H1 (cell line): ENCODE measurements around the gene TNFRSF18. TPM values are rescaled to one million over a fixed set of nuclear protein-coding genes. Genes with fewer than 3 reads are reported as not detected.

Experiments
- CTCF ChIA-PET: fragments of 300-600 bp; sonication (Branson Sonifier 250); formaldehyde crosslinking; loops from one replicate; lab custom pipeline; 2021; ENCODE audit not compliant: partially characterized antibody; lab: Charles Lee
- POLR2A ChIA-PET: fragments of 300-600 bp; sonication (Branson Sonifier 250); formaldehyde crosslinking; loops from one replicate; lab custom pipeline; 2021; ENCODE audit warnings: inconsistent platforms; ENCODE audit not compliant: partially characterized antibody; lab: Charles Lee
- DNase-seq, 2 experiments: peaks; one replicate each; pipeline versions ENCODE4 v3.0.0 to v3.0.0-alpha.2; 2010 to 2022; ENCODE audit warnings: low spot score in 2 of 2, low read depth in 1 of 2, mixed read lengths in 1 of 2
- FAIRE-seq: peaks from 2 replicates; lab custom pipeline; 2011; peaks lifted over from hg19 to GRCh38; lab: Jason Lieb, UNC
- H2AFZ ChIP-seq: 2 replicates; pipeline ENCODE4 v1.8.1; 2012; ENCODE audit warnings: low read length, inconsistent platforms
- H2AK5ac ChIP-seq: 2 replicates; pipeline ENCODE4 v1.6.1; 2013; ENCODE audit warnings: low read depth, low read length
- H2BK120ac ChIP-seq: replicated peaks from 2 replicates; pipeline ENCODE3; 2013; ENCODE audit warnings: low read depth, low read length, inconsistent platforms
- H2BK12ac ChIP-seq: 2 replicates; pipeline ENCODE4 v1.6.1; 2013; ENCODE audit warnings: low read depth, low read length
- H2BK15ac ChIP-seq: 2 replicates; pipeline ENCODE4 v1.6.1; 2013; ENCODE audit warnings: low read length
- H2BK20ac ChIP-seq: 2 replicates; pipeline ENCODE4 v1.6.1; 2013; ENCODE audit warnings: low read length
- H2BK5ac ChIP-seq: 2 replicates; pipeline ENCODE4 v1.6.1; 2013; ENCODE audit warnings: low read depth, low read length
- H3K14ac ChIP-seq: 2 replicates; pipeline ENCODE4 v1.6.1; 2013; ENCODE audit warnings: inconsistent platforms; ENCODE audit not compliant: insufficient read length
- H3K18ac ChIP-seq: 2 replicates; pipeline ENCODE4 v1.6.1; 2013; ENCODE audit warnings: low read length; ENCODE audit errors: extremely low read depth
- H3K23ac ChIP-seq: 2 replicates; pipeline ENCODE4 v1.6.1; 2013; ENCODE audit warnings: inconsistent platforms; ENCODE audit not compliant: insufficient read length
- H3K23me2 ChIP-seq: 2 replicates; pipeline ENCODE4 v1.6.1; 2013; ENCODE audit warnings: low read depth, low read length
- H3K27ac ChIP-seq: 2 replicates; pipeline ENCODE4 v1.6.1; 2011; ENCODE audit warnings: low read depth, low read length, inconsistent platforms
- H3K27me3 ChIP-seq, 4 experiments: replicated peaks in 1 of 4; 1 replicate in 1 of 4; 2 replicates in 3 of 4; pipeline versions ENCODE4 v1.6.1 to v1.8.1; 2011 to 2013; ENCODE audit warnings: low read length in 3 of 4, mild to moderate bottlenecking in 3 of 4, inconsistent platforms in 2 of 4, mixed read lengths in 2 of 4, moderate library complexity in 1 of 4; ENCODE audit not compliant: control insufficient read depth in 3 of 4, insufficient read depth in 3 of 4; ENCODE audit errors: extremely low read depth in 1 of 4
- H3K36me3 ChIP-seq, 4 experiments: 2 replicates each; pipeline versions ENCODE4 v1.6.1 to v1.8.1; 2011 to 2013; ENCODE audit warnings: mild to moderate bottlenecking in 4 of 4, low read length in 3 of 4, moderate library complexity in 2 of 4, control low read depth in 1 of 4, inconsistent platforms in 1 of 4; ENCODE audit not compliant: insufficient read depth in 4 of 4, control insufficient read depth in 2 of 4
- H3K4ac ChIP-seq: replicated peaks from 2 replicates; pipeline ENCODE3; 2013; ENCODE audit warnings: low read length, low read depth, mixed read lengths, inconsistent platforms; ENCODE audit not compliant: insufficient read length
- H3K4me1 ChIP-seq, 4 experiments: replicated peaks in 1 of 4; 1 replicate in 1 of 4; 2 replicates in 3 of 4; pipeline versions ENCODE4 v1.6.1 to v1.8.1; 2011 to 2013; ENCODE audit warnings: low read length in 3 of 4, inconsistent platforms in 2 of 4, mixed read lengths in 1 of 4; ENCODE audit not compliant: insufficient read depth in 4 of 4, control insufficient read depth in 3 of 4
- H3K4me2 ChIP-seq, 2 experiments: 2 replicates each; pipeline versions ENCODE4 v1.6.1 to v1.8.1; 2011 to 2013; ENCODE audit warnings: low read depth in 2 of 2, low read length in 2 of 2, control low read depth in 1 of 2, inconsistent platforms in 1 of 2, mild to moderate bottlenecking in 1 of 2; ENCODE audit not compliant: insufficient read depth in 1 of 2
- H3K4me3 ChIP-seq, 4 experiments: fragments of 200-600, 300-600 bp in 1 of 4; sonication (generic), shearing (Covaris generic), sonication (Bioruptor Twin) in 1 of 4; 2 replicates each; pipeline versions ENCODE4 v1.5.1 to v1.8.1; 2011 to 2016; ENCODE audit warnings: low read length in 4 of 4, low read depth in 3 of 4, control low read depth in 2 of 4, inconsistent platforms in 2 of 4, mild to moderate bottlenecking in 2 of 4, mixed read lengths in 1 of 4, moderate library complexity in 1 of 4; ENCODE audit not compliant: insufficient read depth in 2 of 4; ENCODE audit errors: extremely low read depth in 1 of 4
- H3K56ac ChIP-seq: replicated peaks from 2 replicates; pipeline ENCODE3; 2013; ENCODE audit warnings: low read depth, mild to moderate bottlenecking, mixed read lengths, low read length, inconsistent platforms; ENCODE audit not compliant: insufficient read length
- H3K79me1 ChIP-seq: 2 replicates; pipeline ENCODE4 v1.6.1; 2013; ENCODE audit warnings: low read depth, low read length, control low read depth
- H3K79me2 ChIP-seq, 2 experiments: 2 replicates each; pipeline versions ENCODE4 v1.6.1 to v1.8.1; 2012 to 2013; ENCODE audit warnings: low read length in 2 of 2, mild to moderate bottlenecking in 2 of 2, inconsistent platforms in 1 of 2; ENCODE audit not compliant: insufficient read depth in 2 of 2, control insufficient read depth in 1 of 2
- H3K9ac ChIP-seq, 4 experiments: replicated peaks in 1 of 4; 1 replicate in 1 of 4; 2 replicates in 3 of 4; pipeline versions ENCODE4 v1.6.1 to v1.8.1; 2011 to 2013; ENCODE audit warnings: low read depth in 3 of 4, low read length in 3 of 4, control low read depth in 2 of 4, mild to moderate bottlenecking in 2 of 4, moderate library complexity in 2 of 4, inconsistent platforms in 1 of 4; ENCODE audit errors: extremely low read depth in 1 of 4
- H3K9me3 ChIP-seq, 2 experiments: 2 replicates each; pipeline versions ENCODE4 v1.6.1 to v1.8.1; 2012 to 2013; ENCODE audit warnings: mild to moderate bottlenecking in 2 of 2, moderate library complexity in 2 of 2, control low read depth in 1 of 2, inconsistent platforms in 1 of 2, low read depth in 1 of 2, low read length in 1 of 2, mixed read lengths in 1 of 2; ENCODE audit not compliant: insufficient read depth in 2 of 2
- H4K20me1 ChIP-seq, 2 experiments: replicated peaks in 1 of 2; 2 replicates each; pipeline versions ENCODE3 to v1.8.1; 2011 to 2013; ENCODE audit warnings: inconsistent platforms in 2 of 2, low read length in 2 of 2, mild to moderate bottlenecking in 1 of 2; ENCODE audit not compliant: insufficient read depth in 2 of 2, control insufficient read depth in 1 of 2
- H4K5ac ChIP-seq: 2 replicates; pipeline ENCODE4 v1.6.1; 2013; ENCODE audit warnings: low read length, low read depth, mixed read lengths, inconsistent platforms; ENCODE audit not compliant: insufficient read length
- H4K8ac ChIP-seq: 2 replicates; pipeline ENCODE4 v1.8.0; 2013; ENCODE audit warnings: mild to moderate bottlenecking, moderate library complexity, low read length, inconsistent platforms; ENCODE audit not compliant: insufficient read depth; ENCODE audit errors: extremely low read depth
- H4K91ac ChIP-seq: replicated peaks from 2 replicates; pipeline ENCODE3; 2013; ENCODE audit warnings: low read length, mixed read lengths, inconsistent platforms; ENCODE audit not compliant: insufficient read length
- GABPA ChIP-seq: IDR thresholded peaks from 2 replicates; pipeline ENCODE4 v1.6.1; 2011; ENCODE audit warnings: mild to moderate bottlenecking, low read length, moderate library complexity, borderline replicate concordance; ENCODE audit not compliant: insufficient read depth
- POLR2A ChIP-seq, 2 experiments: IDR thresholded peaks; 1 replicate in 1 of 2; 2 replicates in 1 of 2; pipeline ENCODE4 v1.6.1; 2011; ENCODE audit warnings: low read depth in 2 of 2, low read length in 2 of 2, mild to moderate bottlenecking in 2 of 2; ENCODE audit errors: control extremely low read depth in 1 of 2
- SIRT6 ChIP-seq: IDR thresholded peaks from one replicate; pipeline ENCODE4 v1.7.1; 2012; ENCODE audit warnings: low read length, inconsistent platforms
- WGBS, 2 experiments: shearing (Covaris generic) in 1 of 2; methylation state at CpG; one replicate each; pipeline versions ENCODE4 v1.1.6 to v1.1.7; 2013 to 2015; ENCODE audit warnings: low lambda C conversion rate in 2 of 2, mixed read lengths in 2 of 2, inconsistent platforms in 1 of 2, low coverage in 1 of 2, missing lambda C conversion rate in 1 of 2; ENCODE audit not compliant: insufficient replicate concordance in 2 of 2, insufficient coverage in 1 of 2, insufficient read length in 1 of 2; ENCODE audit errors: extremely low coverage in 1 of 2, missing lambda C conversion rate in 1 of 2; 5-methylcytosine and 5-hydroxymethylcytosine counted together
- polyA plus RNA-seq, 7 experiments: library from polyadenylated mRNA; depleted of rRNA in 3 of 7; stranded (reverse) in 5 of 7; unstranded in 2 of 7; fragments of >200 nt in 5 of 7; fragments of 200-250 nt in 2 of 7; gene quantifications; 1 replicate in 5 of 7; 2 replicates in 1 of 7; 4 replicates in 1 of 7; pipeline versions ENCODE4 v1.2.1 to v1.2.3, GENCODE V29; 2011 to 2013; ENCODE audit warnings: missing spikeins in 2 of 7, mixed read lengths in 2 of 7
- total RNA-seq: library from RNA; stranded (reverse); fragmentation: NEBNext Ultra II Directional; extraction: Animal tissue kit (Norgen Biotek cat#: 25700); gene quantifications from 2 replicates; pipeline ENCODE4 v1.2.1, GENCODE V29; 2021
- TF ChIP-seq, protein P1 (sequence below): IDR thresholded peaks from 2 replicates; pipeline ENCODE4 v1.6.1; 2012; ENCODE audit warnings: low read length, inconsistent platforms

Gene TNFRSF18
- total and polyA plus RNA-seq, 2 of the 8 experiments (the other 6 are each of a cell fraction or from before 2014, with no cell fraction given), result 1.5 to 2.5 TPM

DNA sequence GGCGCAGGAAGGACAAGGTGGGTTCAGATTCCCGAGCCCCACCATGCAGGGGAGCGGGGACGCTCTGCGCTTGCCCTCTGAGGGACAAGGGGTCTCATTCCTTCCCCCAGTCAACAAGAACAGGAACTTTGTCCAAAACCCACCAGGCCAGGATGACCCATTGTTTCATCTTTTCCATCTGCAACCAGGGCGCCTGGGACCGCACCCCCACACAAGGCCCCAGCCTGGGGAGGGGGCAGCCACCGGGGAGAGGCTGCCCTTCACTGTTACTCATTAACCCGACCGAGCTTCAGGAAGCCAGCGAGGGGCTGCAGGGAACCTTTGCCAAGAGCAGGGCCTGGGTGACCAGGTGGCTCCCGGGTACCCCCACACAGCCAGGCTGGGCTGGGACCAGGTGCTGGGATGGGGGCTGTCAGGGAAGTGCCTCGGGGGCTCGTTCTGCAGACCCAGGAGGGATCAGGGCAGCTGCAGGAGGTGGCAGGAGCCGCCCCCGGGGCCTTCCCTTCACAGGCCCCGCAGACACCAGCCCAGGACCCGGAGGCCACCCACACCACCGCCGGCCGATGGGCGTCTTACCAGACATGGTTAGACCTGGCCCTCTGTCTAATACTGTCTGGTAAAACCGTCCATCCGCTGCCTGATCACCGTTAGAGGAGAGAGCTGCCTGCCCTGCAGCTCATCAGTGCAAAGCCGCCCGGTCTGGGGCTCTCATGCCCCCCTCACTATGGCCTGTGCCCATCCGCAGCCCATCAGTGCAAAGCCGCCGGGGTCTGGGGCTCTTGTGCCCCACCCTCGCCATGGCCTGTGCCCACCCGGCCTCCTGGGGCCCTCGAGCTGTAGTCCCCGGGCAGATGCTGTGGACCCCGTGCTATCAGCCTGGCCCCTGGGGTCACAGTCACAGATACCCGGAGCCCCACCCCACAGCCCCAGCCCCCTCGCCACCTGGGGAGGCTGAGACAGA is 37.7 kb downstream of the TNFRSF18 start:
- peak in 1 of 2 experiments; percentile 46 for DNase-seq
- no peak overlapping the region for H3K4me2 ChIP-seq
- H2BK15ac ChIP-seq, result no peak overlapping the region
- no peak overlapping the region for H4K5ac ChIP-seq
- no peaks in the 10 kb centered on the region; a peak in 2 of 4 replicates for H3K79me2 ChIP-seq
- CTCF ChIA-PET, result interaction anchor here (1.1 to 1.8 kb wide), 3 partner anchors 46 to 106 kb away, joined by 3 to 7 read pairs (median 4); no protein-coding TSS in a partner anchor
- H4K8ac ChIP-seq, result no peak overlapping the region; the same call in 1 of the 2 replicates
- H2BK120ac ChIP-seq, result no peak overlapping the region
- no peak overlapping the region for H2AFZ ChIP-seq
- H2BK20ac ChIP-seq, result no peak overlapping the region
- H4K91ac ChIP-seq, result no peak overlapping the region
- no peak overlapping the region for H3K14ac ChIP-seq
- FAIRE-seq, result no peak
- H3K23ac ChIP-seq, result no peak overlapping the region
- H3K4me3 ChIP-seq, result no peak overlapping the region
- H3K18ac ChIP-seq, result no peak overlapping the region
- H3K56ac ChIP-seq, result no peak overlapping the region
- WGBS, 2 experiments, result 94% methylated on average over 17 of the region's 37 CpGs; no CpG with 5 or more reads in 1 of the 2 experiments
- no peak overlapping the region for H3K9ac ChIP-seq
- H3K4me1 ChIP-seq, result peaks cover 0 to 33% (median 16%) of the 10 kb centered on the region in 4 experiments; a peak in 6 of 7 replicates
- no peaks in the 10 kb centered on the region for H4K20me1 ChIP-seq
- 0 out of 7 replicates have a peak, but pooled peaks cover 0 to 2% (median 0%) of the 10 kb centered on the region in 4 experiments for H3K27me3 ChIP-seq
- no peak overlapping the region for H3K4ac ChIP-seq
- H3K36me3 ChIP-seq, result no peaks in the 10 kb centered on the region
- H3K79me1 ChIP-seq, result no peaks in the 10 kb centered on the region; the same call in 1 of the 2 replicates
- no peak overlapping the region for H2AK5ac ChIP-seq
- H2BK5ac ChIP-seq, result no peak overlapping the region
- no peak overlapping the region for H3K27ac ChIP-seq
- H3K9me3 ChIP-seq, result no peaks in the 10 kb centered on the region
- no peaks in the 10 kb centered on the region for H3K23me2 ChIP-seq
- H2BK12ac ChIP-seq, result no peak overlapping the region
- TF ChIP-seq SIRT6, result no peak
- 0 out of 2 replicates have a peak, but pooled peaks have one; percentile 3 for TF ChIP-seq GABPA
- TF ChIP-seq, protein P1, sequence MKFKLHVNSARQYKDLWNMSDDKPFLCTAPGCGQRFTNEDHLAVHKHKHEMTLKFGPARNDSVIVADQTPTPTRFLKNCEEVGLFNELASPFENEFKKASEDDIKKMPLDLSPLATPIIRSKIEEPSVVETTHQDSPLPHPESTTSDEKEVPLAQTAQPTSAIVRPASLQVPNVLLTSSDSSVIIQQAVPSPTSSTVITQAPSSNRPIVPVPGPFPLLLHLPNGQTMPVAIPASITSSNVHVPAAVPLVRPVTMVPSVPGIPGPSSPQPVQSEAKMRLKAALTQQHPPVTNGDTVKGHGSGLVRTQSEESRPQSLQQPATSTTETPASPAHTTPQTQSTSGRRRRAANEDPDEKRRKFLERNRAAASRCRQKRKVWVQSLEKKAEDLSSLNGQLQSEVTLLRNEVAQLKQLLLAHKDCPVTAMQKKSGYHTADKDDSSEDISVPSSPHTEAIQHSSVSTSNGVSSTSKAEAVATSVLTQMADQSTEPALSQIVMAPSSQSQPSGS, result no peak
- TF ChIP-seq POLR2A (IDR thresholded peaks at IDR 0.05; ENCODE audit: control extremely low read depth in 1 of 2, low read depth in 2 of 2, low read length in 2 of 2), result no peak
- TF ChIP-seq, all 59 proteins: peak for 1
- POLR2A ChIA-PET, result interaction anchor here (1.0 to 1.2 kb wide), 2 partner anchors 17 to 74 kb away, joined by 3 read pairs; no protein-coding TSS in a partner anchor
